Thyroid gland (tissue), 4 donors: ENCODE results near the gene ADIRF.

Experiments used
- CTCF ChIP-seq, 6 experiments: fragments of 200-600 bp in 3 of 6; fragments of 450-650 bp in 3 of 6; sonication (generic) in 3 of 6; IDR thresholded peaks; one replicate each; pipeline ENCODE4 v1.5.1; 2016 to 2019; ENCODE audit warnings: antibody characterized with exemption in 6 of 6, mild to moderate bottlenecking in 2 of 6, inconsistent platforms in 1 of 6, moderate library complexity in 1 of 6
- POLR2A ChIP-seq, 2 donors: fragments of 450-650 bp; IDR thresholded peaks; one replicate each; pipeline ENCODE4 v1.6.1; 2017; ENCODE audit warnings: antibody characterized with exemption in 2 of 2, mild to moderate bottlenecking in 2 of 2, moderate library complexity in 1 of 2

- TF ChIP-seq CTCF (IDR thresholded peaks at IDR 0.05): no peak
- no peak for TF ChIP-seq POLR2A (IDR thresholded peaks at IDR 0.05)
These were observed 2.2 kb upstream of the ADIRF start for GRCh38 chr10:86965986-86966654.
